ENCODE data around the gene NENF.

Gene NENF

GRCh38 chr1:212432272-212432660 is 454 bp upstream of the NENF start:
- FAIRE-seq: no peak

- no peak for FAIRE-seq
These were observed 1.1 kb downstream of the NENF start for GRCh38 chr1:212433577-212434462.

- no peak for FAIRE-seq
These were observed 2.3 kb downstream of the NENF start for GRCh38 chr1:212434992-212435391.

- no peak for FAIRE-seq
These were observed 4.6 kb downstream of the NENF start for GRCh38 chr1:212437179-212437798.

GRCh38 chr1:212438831-212439237 is 6.1 kb downstream of the NENF start:
- no peak for FAIRE-seq

- FAIRE-seq: no peak
These were observed 7.7 kb downstream of the NENF start for GRCh38 chr1:212440419-212440818.

GRCh38 chr1:212442408-212442807 is 9.7 kb downstream of the NENF start:
- no peak for FAIRE-seq

GRCh38 chr1:212446333-212446732 is 13.6 kb downstream of the NENF start:
- no peak for FAIRE-seq

GRCh38 chr1:212447478-212447877 is 14.8 kb downstream of the NENF start:
- no peak for FAIRE-seq

- FAIRE-seq: no peak
These were observed 17.7 kb downstream of the NENF start for GRCh38 chr1:212450331-212450881.

GRCh38 chr1:212451416-212452322 is 18.9 kb downstream of the NENF start:
- no peak for FAIRE-seq

- FAIRE-seq: no peak
These were observed 19.8 kb downstream of the NENF start for GRCh38 chr1:212452323-212453155.

- no peak for FAIRE-seq
These were observed 20.6 kb downstream of the NENF start for GRCh38 chr1:212453156-212453857.

GRCh38 chr1:212454741-212455140 is 22.0 kb downstream of the NENF start:
- FAIRE-seq: no peak

GRCh38 chr1:212455401-212455800 is 22.7 kb downstream of the NENF start:
- FAIRE-seq: no peak

- FAIRE-seq: no peak
These were observed 23.2 kb downstream of the NENF start for GRCh38 chr1:212455803-212456528.

- FAIRE-seq: no peak
These were observed 25.1 kb downstream of the NENF start for GRCh38 chr1:212457740-212458338.

GRCh38 chr1:212458817-212459216 is 26.1 kb downstream of the NENF start:
- no peak for FAIRE-seq

- FAIRE-seq: no peak
These were observed 26.9 kb downstream of the NENF start for GRCh38 chr1:212459656-212460055.

GRCh38 chr1:212460376-212460775 is 27.7 kb downstream of the NENF start:
- FAIRE-seq: no peak

Measured in endometrium (tissue), 2 donors.